ENCODE measurements around the gene MYBPC2. TPM values are rescaled to one million over a fixed set of nuclear protein-coding genes. Genes with fewer than 3 reads are reported as not detected.

The MYBPC2 gene
- total and polyA plus RNA-seq, 2 of the 4 experiments (the other 2 are of a cell fraction): not detected

GRCh38 chr19:50383852-50384684, 48.6 kb upstream of the MYBPC2 start, which contains the start of gene POLD1:
Gene POLD1 (plus strand): TSS chr19:50384347. CDS start chr19:50398852, 14,505 bp downstream.
- Histone ChIP-seq H3K14ac (replicated peaks; ENCODE audit: low read depth, low read length) (peak within 1 kb of the TSS; percentile 70), H2BK15ac (ENCODE audit: low read depth, low read length) (no peak within 1 kb of the TSS), H4K5ac (ENCODE audit: low read depth, low read length) (peak within 1 kb of the TSS; percentile 36), H3K79me1 (ENCODE audit: low read depth in 1 of 2, low read length in 2 of 2) (peaks cover 4 to 47% of the 10 kb centered on the region in 2 experiments; a peak in 3 of 4 replicates), H3K56ac (ENCODE audit: extremely low read depth, insufficient read depth, low read length) (peak within 1 kb of the TSS; percentile 74), H3K4me1 (ENCODE audit: control insufficient read depth, insufficient read depth, low read length) (no peaks in the 10 kb centered on the region; the same call in 1 of the 2 replicates), H3K4ac (ENCODE audit: low read depth, low read length) (peak within 1 kb of the TSS; percentile 81), H3K18ac (ENCODE audit: low read depth, low read length) (peak within 1 kb of the TSS; percentile 7; the same call in 1 of the 2 replicates), H3K4me2 (ENCODE audit: low read depth, low read length) (peak within 1 kb of the TSS; percentile 98), H2BK20ac (ENCODE audit: low read depth, low read length) (no peak within 1 kb of the TSS), H3K4me3 (ENCODE audit: insufficient read depth, low read depth, low read length) (peak within 1 kb of the TSS; percentile 76), H2BK120ac (ENCODE audit: low read depth, low read length) (peak within 1 kb of the TSS; percentile 20; the same call in 1 of the 2 replicates), H3K9ac (ENCODE audit: low read depth, low read length) (peak within 1 kb of the TSS; percentile 78), H3K27me3 (ENCODE audit: control insufficient read depth, insufficient read depth, low read length) (no peaks in the 10 kb centered on the region), H2AK9ac (replicated peaks; ENCODE audit: low read depth, low read length, poor library complexity) (peak within 1 kb of the TSS; percentile 67), H2AK5ac (ENCODE audit: low read depth, low read length) (peak within 1 kb of the TSS; percentile 52), H3K27ac (ENCODE audit: insufficient read depth, low read length) (peak within 1 kb of the TSS; percentile 92), H3K36me3 (ENCODE audit: control insufficient read depth, insufficient read depth, low read length) (peaks cover 29% of the 10 kb centered on the region), H2AFZ (replicated peaks; ENCODE audit: low read length, poor library complexity) (peak within 1 kb of the TSS; percentile 88), H4K8ac (ENCODE audit: low read depth in 2 of 2, low read length in 2 of 2) (peak within 1 kb of the TSS; percentile 49 to 69; a peak in 3 of 4 replicates), H3K23ac (ENCODE audit: low read depth, low read length) (peak within 1 kb of the TSS; percentile 69; the same call in 1 of the 2 replicates), H2BK5ac (ENCODE audit: low read depth, low read length, poor library complexity, severe bottlenecking) (peak within 1 kb of the TSS; percentile 62), H3K9me1 (ENCODE audit: insufficient read depth, low read length) (peaks cover 6% of the 10 kb centered on the region; the same call in 1 of the 2 replicates), H3K9me3 (ENCODE audit: control insufficient read depth, insufficient read depth, low read length) (no peaks in the 10 kb centered on the region), H4K91ac (ENCODE audit: insufficient read depth, low read depth, low read length) (peak within 1 kb of the TSS; percentile 29; the same call in 1 of the 2 replicates), H4K20me1 (ENCODE audit: insufficient read depth, low read length) (peaks cover 4% of the 10 kb centered on the region; the same call in 1 of the 2 replicates)
- dilution Hi-C loops (cut with HindIII; ENCODE audit: low sequenced_read_pairs, unreplicated experiment) (no loop called here), in situ Hi-C loops (cut with MboI; ENCODE audit: low sequenced_read_pairs) (no loop called here), intact Hi-C loops (cut with micrococcal nuclease) (loop anchor here (2.0 kb wide), 1 partner anchor 31 kb away; no protein-coding TSS in a partner anchor)
- ATAC-seq (ENCODE audit: low read depth): peak; percentile 96
- peak; percentile 96 for DNase-seq
- ChIA-PET POLR2A (ENCODE audit: unreplicated experiment) (no interaction called here), CTCF (interaction anchor here (0.7 to 1.1 kb wide), 3 partner anchors 15 to 1532 kb away, joined by 3 read pairs; no protein-coding TSS in a partner anchor)
- 1% methylated on average over 20 of the region's 78 CpGs; no CpG with 5 or more reads in 1 of the 2 experiments for WGBS, 2 experiments (ENCODE audit: extremely low coverage in 2 of 2, insufficient read length in 1 of 2)
- BruUV-seq (replicated peaks): no TSS peak
- TF ChIP-seq CHD1 (IDR thresholded peaks at IDR 0.05; ENCODE audit: low read depth, low read length): no peak
- peak; percentile 54; the same call in 1 of the 2 replicates for TF ChIP-seq USF2 (IDR thresholded peaks at IDR 0.05; ENCODE audit: low read depth, low read length)
- no peak for TF ChIP-seq FOS (IDR thresholded peaks at IDR 0.05; ENCODE audit: low read depth, low read length)
- TF ChIP-seq ELK1 (IDR thresholded peaks at IDR 0.05; ENCODE audit: borderline replicate concordance, low read depth, low read length): no peak
- peak; percentile 64; the same call in 1 of the 2 replicates for TF ChIP-seq MAZ (IDR thresholded peaks at IDR 0.05; ENCODE audit: borderline replicate concordance, low read depth, low read length)
- TF ChIP-seq MXI1 (IDR thresholded peaks at IDR 0.05; ENCODE audit: borderline replicate concordance, low read depth, low read length): peak; percentile 73; the same call in 1 of the 2 replicates
- TF ChIP-seq POLR2A (IDR thresholded peaks at IDR 0.05; ENCODE audit: low read depth, low read length): peak; percentile 78
- TF ChIP-seq RFX5 (IDR thresholded peaks at IDR 0.05; ENCODE audit: low read depth, low read length): no peak
- no peak for TF ChIP-seq SMC3 (IDR thresholded peaks at IDR 0.05; ENCODE audit: low read depth, low read length)
- TF ChIP-seq BHLHE40 (IDR thresholded peaks at IDR 0.05; ENCODE audit: low read depth, low read length): peak; percentile 97
- TF ChIP-seq RAD21 (IDR thresholded peaks at IDR 0.05; ENCODE audit: low read length): no peak
- no peak for TF ChIP-seq CTCF (conservative IDR thresholded peaks at IDR 0.05; ENCODE audit: low read depth, low read length)
- TF ChIP-seq NFE2L2 (IDR thresholded peaks at IDR 0.05; ENCODE audit: low read depth, low read length): no peak
